8988T (cell line): Measurements from ENCODE around the gene KRIT1.
A peak's percentile ranks its signal among the peaks of the same experiment; 100 is the strongest.
"Not testable (repeated sequence)": the region's sequence is repeated elsewhere in the genome, so short reads cannot be mapped to it uniquely, and the experiment has no call there.

Experiments
- DNase-seq: peaks from one replicate; pipeline ENCODE4 v3.0.0; 2011

KRIT1 gene

DNA sequence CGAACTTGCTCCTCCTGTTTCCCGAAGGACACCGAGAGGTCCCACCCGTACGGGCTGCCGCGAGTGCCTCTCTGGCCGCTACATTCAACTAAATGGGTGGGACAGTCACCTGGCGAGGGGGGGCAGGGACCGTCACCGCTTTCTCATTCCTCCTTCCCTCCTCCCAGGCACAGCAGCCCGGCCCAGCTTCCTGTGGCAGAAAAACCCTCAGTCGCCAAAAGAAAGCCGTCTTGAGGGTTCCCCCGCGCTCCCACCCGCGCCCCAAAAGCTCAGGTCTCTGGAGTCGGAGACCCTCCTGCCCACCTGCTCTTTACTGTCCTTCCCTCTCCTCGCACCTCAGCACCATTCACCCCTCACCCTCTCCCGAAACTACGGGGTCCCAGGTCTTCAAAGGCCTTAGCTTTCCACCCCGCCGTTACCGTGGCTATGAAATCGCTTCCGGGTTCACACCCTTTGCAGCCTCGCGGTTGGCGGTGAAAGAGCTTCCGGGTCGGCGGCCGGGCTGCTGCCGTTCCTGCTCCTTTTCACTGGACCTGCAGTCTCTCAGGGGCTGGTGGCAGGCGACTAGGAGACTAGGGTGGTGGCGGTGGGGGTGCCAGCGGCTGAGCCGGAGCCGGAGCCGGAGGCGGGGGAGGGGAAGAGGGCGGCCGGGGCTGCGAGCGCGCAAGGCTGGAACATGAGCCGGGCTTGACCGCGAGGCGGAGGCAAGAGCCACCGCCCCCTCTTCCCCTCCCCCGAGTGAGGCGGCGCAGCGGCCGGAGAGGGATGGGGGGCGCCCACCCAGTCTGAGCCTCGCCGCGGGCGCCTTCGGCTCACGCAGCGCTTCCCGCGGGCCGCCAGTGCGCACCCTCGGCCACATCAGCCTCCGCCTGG, at the start of gene KRIT1, which contains the start of gene ANKIB1:
Gene KRIT1, minus strand, starts transcription at position 428 of the 873 bp plus-strand sequence. CDS start 3,779 bp downstream, outside the sequence.
Gene ANKIB1, plus strand, starts transcription at position 488 of the 873 bp plus-strand sequence. CDS start 49,005 bp downstream, outside the sequence.
- peak; percentile 37 for DNase-seq

DNA sequence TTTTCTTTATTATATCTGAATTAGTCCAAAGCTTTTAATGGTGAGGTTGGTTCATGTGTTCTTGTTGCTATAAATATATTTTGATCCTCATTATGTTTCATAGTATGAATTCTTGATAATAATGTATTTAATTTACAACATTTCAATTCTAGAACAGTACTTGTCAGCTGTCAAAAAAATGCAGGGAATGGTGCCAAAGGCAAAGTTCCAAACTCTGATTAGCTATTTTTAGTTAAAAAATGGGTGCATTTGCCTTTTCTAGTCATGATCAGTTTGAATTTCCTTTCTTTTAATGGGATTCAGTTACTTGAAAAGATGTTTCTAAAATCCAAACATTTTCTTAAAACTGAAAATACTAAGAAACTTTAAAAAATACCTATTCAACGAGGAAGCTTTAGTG, 49.7 kb upstream of the KRIT1 start:
- DNase-seq: no peak

DNA sequence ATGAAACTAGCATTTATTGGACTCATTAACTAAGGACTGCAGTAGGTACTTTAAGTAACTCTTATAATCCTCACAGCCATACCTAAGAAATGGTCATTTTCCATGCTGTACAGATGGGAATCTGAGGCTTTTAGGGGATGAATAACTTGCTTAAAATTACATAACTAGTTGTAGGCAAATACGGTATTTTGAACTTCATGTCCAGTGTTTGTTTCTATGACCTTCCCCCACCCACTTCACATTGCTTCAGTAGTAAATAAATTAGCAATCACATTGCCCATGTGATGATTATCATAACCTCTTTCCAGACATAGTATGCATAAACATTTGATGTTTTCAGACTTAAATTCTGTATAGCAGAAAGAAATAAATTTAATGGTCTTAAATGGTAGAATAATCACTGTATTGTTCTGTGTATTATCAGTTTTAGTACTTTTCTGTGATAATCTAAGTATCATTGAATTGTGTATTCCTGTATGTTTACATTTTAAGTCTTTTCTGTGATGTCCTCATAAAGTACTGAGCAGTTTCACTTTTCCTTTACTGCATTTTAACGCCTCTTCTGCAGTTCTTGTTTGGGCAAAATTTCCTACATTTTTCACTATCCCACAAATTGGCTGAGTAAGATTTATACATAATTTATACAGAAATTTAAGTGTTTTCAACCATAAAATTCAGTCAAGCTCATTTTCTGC, 48.3 kb upstream of the KRIT1 start:
- DNase-seq: no peak

DNA sequence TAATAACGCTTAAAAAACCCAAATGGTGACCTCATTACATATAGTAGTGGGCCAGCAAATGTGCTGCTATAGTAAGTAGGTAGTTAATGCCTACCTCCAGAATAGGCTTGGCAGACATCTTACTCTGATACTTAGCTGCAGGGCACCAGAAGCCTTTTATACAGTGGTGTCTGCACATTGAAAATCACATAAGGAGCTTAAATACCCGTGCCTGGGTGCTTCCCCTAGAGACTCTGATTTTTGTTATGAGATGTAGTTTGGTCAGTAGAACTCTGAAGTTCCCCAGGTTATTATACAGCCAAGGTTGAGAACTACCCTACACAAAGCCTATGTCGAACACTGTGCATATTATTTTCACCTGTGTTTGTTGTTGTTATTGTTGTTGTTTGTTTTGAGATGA, 47.3 kb upstream of the KRIT1 start:
- no peak for DNase-seq

DNA sequence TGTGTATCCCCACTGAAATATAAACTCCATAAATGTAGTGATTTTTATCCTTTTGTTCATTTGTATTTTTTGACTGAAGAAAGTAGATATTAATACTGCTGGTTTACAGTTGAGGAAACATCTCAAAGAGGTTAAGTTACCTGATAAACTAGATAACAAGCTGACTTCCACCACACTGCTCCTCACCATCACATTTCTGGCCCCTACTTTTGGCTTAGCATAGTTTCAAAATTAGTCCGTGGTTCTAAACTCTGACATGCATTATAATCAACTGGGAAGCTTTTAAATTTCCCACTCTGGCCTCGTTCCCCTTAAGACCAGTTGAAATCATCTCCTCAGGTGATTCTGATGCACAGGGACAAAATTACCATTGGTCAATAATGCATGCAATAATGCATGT, 43.6 kb upstream of the KRIT1 start:
- DNase-seq: no peak

DNA sequence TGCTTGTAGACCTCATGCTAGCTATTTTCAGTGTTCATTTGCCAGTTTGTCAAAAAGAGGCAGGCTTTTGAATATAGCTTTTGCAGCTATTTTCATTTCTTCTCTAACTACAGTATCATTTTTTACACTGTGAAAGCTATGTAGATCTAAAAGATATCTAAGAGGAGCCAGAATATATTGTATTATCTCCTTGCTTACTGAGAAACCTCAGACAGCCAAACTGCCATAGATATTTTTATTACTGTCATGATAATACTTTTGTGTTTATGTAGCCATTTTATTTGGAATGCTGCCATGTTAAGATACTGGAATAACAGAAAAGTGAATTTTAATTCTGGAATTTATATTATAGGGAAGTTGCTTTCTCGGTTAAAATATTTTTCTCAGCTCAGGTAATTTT, 37.2 kb upstream of the KRIT1 start:
- no peak for DNase-seq

DNA sequence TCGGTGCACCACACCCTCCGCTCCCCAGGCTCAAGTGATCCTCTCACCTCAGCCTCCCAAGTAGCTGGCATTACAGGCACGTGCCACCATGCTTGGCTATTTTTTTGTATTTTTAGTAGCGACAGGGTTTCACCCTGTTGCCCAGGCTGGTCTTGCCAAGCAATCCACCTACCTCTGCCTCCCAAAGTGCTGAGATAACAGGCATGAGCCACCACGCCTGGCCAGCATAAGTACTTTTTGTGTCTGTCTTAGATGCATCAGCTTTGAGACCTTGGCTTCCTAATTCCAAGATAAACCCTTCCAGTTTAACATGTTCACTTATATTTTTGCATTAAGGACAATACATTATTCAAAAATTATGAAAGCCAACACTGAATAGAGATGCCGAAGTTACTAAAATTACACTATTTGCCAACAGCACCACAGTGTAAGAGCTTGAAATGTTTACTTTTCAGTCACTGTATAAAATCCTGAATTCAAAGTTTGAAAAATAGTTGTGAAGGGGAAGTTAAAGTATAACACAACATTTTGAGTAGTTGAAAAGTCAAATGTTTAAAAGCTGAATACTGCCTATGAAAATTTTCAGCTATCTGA, 36.6 kb upstream of the KRIT1 start:
- DNase-seq: no peak

DNA sequence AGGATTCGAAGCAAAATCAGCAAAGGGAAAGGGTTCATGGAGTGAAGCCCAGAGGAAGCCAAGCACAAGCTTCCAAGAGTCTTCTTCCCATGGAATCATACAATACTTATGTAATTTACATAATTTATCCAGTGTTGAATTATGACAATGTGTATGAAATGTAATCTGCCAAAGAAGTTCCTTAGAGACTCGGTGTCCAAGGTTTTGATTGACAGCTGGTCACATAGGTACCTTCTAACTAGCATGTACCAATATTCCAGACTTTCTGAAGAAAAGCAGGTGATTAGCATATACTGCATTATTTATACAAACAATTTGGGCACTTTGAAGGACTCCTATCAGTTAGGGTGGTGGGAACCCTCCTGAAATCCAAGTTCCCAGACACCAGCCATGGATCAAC, 35.3 kb upstream of the KRIT1 start:
- DNase-seq: no peak

DNA sequence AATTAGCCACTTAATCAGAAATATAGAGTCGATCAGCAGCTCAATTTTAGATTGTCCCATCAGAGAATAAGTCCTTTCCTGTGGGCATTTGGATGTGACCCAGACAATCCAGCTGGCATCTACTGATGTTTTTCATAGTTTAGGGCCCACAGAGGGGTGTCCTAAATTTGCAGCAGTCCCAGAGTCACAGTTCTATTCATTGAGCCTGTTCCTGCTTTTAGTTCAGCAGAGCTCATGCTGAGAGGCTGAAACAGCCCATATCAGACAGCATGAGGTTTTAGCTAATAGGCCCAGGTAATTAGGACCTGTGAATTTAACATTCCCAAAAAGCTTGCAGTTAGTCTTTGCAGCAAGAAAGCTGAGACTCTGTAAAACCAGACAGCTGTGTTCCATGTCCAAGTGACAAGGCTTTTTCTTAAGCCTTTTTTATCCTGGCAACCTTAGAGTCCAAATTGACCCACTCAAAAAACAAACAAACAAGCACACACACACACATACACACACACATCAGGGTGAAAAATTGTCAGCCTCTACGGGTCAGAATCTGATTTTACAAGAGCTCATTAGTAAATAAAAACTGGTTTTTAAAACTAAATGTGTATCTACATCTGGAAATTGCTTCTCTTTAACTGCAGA, 33.8 kb upstream of the KRIT1 start:
- DNase-seq: no peak

DNA sequence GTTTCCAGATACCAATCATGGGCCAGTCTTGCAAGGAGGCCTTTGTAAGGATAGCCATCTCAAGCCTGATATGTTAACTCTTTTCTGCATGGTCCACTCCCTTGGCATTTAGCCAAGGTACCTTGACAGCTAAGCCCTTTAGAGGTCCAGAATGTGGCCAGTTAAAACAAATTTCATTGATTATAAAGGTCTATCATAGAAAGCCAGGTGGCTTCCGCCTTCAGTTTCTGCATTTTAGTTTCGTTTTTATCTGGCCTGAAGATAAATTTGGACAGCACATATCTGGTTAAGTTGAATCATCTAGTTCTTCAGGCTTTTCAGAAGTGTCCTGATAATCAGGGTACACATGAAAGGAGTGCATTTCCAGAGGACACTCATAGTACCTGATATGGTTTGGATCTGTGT, 30.7 kb upstream of the KRIT1 start:
- no peak for DNase-seq

DNA sequence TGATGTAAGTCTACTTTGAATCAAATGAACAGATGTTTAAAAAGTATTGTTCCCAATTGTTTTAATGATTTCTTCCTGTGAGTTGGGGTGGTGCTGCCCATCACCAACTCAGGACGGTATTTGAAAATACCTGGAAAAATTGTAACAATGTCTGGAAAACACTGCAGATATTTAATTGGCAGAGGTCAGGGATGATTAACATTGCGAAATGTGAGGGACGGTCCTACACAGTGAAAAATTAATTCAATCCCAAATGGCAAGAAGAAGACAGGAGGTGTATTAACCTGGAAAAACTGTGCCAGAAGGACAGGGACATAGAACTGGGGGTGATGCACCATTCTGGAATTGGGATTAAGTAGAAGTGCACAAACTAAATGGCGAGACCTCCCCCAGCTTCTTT, 29.6 kb upstream of the KRIT1 start:
- DNase-seq: no peak

DNA sequence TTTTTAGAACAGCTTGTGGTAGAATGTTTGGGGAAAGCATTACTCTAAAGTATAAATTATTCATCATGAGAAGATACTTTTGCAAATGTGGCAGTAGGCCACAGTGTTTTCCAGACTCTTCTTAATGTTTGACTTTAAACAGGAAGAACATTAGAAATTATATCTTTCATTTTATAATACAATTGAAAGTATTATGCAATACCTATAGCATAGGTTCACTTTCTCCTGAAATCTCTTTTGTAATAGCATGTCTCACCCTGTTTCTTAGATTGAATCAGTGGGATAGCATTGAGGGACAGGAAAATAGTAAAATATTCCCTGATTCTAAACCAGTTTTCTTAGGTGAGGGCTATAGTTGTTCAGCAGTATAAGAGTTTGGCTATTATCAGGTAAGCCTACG, 23.2 kb upstream of the KRIT1 start:
- DNase-seq: no peak

DNA sequence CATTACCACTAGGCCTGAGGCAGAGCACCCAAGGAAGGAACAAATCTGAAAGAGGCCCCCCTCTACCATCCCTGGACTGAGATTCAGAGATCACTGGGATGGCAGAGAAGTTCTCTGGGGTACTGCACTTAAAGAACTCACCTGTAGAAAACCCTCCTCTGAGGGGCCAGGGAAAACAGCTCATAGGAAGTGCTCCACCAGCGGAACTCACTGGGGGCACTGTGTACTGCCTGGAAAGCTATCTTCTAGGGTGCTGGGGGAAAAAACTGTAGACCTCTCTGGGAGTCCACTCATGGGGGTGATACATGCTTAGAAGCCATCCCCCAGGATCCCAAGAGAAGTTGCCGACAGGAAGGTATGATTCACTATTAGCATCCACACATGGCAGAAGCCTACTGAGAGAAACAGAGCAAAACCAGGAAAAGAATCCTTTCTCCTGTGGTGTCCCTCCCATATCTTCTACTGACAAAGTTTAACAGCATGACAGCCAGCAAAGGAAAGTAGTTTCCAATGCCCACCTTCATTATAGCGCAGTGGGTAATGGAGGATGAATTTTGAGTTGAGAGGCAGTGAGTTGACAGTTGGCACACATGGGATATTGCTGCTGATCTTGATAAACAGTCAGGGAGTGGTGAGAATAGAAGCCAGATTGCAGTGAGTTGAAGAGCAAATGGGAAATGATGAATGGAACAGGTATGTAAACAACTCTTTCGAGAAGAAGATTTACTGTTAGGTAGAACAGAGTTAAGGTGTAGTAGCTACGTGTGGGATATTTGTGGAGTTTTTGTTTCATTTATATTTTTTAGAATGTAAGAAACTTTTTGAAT, 20.9 kb upstream of the KRIT1 start:
- DNase-seq: no peak

DNA sequence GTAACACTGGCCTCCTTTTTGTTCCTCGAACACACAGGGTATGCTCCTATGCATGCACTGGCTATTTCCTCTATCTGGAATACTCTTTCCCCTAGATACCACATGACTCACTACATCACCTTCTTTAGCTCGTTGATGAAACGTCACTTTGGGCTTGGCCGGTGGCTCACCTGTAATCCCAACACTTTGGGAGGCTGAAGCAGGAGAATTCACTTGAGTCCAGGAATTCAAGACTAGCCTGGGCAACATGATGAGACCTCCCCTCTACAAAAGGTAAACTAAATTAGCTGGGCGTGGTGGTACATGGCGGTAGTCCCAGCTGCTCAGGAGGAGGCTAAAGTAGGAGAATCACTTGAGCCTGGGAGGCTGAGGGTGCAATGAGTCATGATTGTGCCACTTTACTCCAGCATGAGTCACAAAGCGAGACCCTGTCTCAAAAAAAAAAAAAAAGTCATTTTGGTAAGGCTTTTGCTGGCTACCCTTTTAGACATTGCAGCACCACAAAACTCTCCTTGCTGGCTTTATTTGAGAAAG, 14.6 kb upstream of the KRIT1 start:
- DNase-seq: peak; percentile 9

DNA sequence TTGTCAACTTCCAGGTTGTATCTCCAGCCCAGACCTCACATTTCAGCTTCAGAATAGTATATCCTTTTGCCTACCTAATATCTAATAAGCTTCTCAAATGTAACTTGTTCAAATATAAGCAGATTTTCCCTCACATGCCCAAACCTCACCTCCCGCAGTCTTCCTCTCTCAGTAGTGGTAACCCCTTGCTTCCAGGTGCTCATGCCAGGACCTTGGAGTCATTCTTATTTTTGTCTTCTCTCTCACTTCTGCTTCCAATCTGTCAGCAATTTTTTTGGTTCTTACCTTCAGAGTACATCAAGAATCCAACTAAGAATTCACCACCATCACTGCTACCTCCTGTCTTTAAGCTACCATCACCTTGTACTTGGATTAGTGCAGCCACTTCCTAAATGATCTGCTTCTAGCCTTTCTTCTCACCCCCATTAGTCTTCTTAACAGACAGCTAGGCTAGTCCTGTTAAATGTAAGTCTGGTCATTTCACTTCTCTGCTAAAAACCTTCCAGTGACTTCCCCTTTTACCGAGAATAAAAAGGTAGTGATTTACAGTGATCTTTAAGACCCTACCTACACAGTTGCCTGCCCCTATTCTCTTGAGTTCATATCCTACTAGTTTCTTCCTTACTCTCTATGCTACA, 14.0 kb upstream of the KRIT1 start:
- no peak for DNase-seq

DNA sequence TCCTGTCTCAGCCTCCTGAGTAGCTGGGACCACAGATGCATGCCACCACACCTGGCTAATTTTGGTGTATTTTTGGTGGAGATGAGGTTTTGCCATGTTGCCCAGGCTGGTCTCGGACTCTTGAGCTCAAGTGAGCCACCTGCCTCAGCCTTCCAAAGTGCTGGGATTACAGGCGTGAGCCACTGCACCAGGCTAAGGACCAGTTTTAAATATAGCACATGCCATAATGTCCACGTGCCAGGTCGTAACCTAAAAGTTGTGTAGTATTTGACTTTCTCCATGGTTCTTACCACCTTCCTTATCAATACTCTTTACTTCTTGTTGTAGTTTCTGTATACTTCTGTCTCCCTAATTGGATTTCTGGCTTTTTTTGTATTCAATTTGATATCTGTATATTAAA, 13.3 kb upstream of the KRIT1 start:
- DNase-seq: no peak

DNA sequence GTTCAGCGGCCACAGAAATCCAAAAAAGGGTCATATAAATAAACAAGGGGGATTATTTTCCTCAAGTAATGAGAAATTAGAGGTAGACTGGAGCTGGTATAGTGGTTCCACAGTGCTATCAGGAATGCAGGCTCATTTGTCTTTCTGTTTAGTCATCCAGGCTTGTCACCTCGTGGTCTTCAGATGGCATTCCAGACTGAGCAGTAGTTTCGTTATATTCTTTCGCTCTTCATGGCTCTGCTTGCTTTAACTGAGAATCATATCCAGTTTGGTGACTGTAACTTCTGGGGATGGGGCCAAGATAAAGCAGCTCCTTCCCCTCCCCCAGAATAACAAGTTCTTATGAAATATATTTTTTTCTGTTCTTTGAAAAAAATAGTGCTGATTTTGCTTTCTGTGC, 9.6 kb upstream of the KRIT1 start:
- DNase-seq: no peak

DNA sequence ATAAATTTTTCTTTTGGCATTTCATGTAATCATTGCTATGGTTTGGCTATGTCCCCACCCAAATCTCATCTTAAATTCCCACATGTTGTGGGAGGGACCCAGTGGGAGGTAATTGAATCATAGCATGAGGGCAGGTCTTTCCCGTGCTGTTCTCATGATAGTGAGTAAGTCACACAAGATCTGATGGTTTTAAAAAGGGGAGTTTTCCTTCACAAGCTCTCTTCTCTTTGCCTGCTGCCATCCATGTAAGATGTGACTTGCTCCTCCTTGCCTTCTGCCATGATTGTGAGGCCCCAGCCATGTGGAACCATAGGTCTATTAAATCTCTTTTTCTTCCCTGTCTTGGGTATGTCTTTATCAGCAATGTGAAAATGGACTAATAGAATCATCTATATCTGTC, 9.1 kb upstream of the KRIT1 start:
- not testable (repeated sequence) for DNase-seq

DNA sequence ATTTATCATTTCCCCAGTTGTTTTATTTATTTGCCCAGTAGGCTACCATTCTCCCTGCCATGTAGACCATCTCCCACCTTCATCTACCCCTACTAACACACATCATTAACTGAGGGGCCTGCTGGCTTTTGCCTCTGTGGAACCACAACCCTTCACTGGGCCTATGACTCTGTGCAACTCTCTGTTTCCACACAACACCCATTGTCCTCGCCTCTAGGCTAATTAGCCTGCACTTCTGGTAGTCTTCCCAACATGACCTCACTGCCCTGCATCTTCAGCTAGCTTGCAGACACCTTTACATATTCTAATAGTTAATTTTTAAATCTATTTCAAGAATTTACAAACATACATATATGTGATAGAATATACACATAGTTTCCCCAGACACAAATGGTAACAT, 7.5 kb upstream of the KRIT1 start:
- no peak for DNase-seq

DNA sequence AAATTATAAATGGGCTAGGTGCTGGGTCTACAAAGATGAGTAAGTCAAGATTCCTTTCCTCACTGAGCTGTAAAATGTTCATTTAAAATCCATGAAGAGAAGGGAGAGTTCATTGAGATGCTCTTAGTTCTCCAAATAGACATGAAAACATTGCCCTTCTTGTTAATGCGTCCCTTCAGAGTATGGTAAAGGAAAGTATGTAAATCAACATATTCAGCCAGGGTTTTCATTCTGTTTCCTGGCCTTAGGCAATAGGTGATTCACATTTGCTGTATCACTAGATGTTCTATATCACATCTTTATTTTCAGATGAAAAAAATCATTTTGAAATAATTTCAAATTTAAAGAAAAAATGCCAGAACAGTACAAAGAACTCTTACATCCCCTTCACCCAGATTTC, 5.5 kb upstream of the KRIT1 start:
- no peak for DNase-seq

DNA sequence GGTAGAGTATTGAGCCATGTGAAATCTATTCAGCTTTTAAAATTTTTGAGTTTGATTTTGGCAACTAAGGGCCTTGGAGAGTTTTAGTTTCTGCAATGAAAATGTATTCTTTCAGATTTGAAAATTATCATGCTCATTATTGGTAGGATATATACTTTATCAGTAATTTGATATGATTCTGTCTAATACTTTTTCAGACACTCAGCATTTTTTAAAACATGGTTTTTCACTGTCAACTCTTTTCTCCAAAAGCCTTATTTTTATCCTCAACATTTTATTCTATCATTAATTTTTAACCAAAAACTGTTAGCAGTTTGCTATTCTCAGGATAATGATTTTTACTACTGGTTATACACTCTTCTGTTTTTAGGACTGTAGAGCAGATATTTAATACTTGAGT, 4.9 kb upstream of the KRIT1 start:
- DNase-seq: no peak
